Midbrain (tissue), 1 donor: ENCODE results near the gene ADAM15.
A peak's percentile ranks its signal among the peaks of the same experiment; 100 is the strongest.

Experiments
- DNase-seq: peaks from one replicate; lab custom pipeline; 2025; lab: John Stamatoyannopoulos, UW

The ADAM15 gene

DNA sequence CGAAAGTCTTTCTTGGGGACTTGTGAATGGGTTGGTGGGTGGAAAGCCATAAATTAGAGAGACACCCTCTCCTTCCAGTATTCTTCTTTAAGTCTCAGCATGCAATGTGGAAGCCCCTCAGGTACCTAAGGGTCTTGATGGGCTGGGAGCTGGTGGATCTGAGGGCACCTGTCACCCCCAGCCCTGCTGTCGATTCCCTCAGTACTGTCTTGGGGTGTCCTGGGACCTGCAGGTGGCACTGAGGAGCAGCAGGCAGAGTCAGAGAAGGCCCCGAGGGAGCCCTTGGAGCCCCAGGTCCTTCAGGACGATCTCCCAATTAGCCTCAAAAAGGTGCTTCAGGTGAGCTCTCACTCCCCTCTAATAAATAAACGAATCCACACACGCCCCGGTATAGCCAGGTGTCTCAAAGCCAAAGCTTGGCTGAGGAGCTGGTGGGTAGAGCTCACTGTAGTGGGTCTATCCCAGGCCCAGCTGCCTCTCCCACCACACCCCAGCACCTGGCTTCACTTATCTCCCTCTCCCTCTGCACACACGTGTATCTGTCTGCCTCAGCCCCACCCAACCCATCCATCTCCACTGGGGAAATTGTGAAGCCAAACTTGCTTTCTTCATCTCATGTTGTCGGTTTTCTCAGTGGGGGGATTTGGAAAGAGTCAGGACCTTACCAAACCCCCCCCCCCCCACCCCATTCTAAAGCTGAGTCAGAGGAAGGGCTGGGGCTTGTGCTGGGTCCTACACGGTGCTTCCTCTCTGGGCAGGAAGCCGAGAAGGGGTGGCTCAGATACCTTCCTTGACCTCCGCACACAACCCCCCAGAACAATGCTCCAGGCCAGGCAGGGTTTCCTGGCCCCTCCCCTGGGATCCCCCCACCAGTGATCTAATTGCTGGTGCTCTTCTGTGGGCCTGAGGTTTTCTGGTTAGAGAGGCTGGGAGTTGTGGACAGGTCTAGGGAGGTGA lies 1.6 kb downstream of the ADAM15 start:
- no peak for DNase-seq

DNA sequence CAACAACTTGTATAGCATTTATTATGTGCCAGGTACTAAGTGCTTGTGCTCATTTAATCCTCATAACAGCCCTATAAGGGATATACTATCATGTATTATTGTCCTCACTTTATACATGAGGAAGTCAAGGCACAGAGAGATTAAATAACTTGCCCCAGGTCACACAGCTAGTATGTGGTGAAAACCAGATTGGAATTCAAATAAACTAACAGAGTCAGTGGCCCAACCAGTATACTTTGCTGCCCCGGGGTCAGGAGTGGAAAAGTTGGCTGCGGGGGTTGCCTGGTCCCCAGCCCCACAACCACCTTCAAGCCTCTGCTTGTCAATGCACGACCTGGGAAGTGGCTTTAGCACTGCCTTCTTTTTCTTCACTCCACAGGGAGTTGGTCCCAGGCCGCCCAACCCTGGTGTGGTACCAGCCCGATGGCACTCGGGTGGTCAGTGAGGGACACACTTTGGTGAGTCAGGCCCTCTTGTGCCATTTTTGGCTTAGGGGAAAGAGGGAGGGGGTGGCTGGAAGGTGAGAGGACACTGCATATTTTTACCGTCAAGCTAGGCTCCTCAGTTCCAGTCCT lies 2.5 kb downstream of the ADAM15 start:
- no peak for DNase-seq

DNA sequence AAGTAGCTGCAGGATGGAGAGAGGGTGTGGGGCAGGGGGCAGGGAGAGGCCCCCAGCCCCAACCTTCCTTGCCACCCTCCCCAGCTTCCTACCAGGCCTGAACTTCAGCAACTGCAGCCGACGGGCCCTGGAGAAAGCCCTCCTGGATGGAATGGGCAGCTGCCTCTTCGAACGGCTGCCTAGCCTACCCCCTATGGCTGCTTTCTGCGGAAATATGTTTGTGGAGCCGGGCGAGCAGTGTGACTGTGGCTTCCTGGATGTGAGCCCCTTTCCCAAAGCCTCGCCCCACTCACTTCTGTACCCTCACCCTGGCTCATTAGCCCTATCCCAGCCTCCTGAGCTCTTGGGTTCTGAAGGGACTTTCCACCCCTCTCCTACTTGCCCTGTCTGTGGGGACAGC lies 6.0 kb downstream of the ADAM15 start:
- DNase-seq, result no peak

DNA sequence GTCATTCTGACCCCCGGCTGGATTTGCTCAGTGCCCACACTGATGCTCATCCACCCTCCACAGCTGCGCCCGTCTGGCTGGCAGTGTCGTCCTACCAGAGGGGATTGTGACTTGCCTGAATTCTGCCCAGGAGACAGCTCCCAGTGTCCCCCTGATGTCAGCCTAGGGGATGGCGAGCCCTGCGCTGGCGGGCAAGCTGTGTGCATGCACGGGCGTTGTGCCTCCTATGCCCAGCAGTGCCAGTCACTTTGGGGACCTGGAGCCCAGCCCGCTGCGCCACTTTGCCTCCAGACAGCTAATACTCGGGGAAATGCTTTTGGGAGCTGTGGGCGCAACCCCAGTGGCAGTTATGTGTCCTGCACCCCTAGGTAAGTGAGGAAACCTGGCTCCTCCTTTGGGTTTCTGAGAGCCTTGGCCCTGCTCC lies 6.7 kb downstream of the ADAM15 start:
- DNase-seq, result no peak

DNA sequence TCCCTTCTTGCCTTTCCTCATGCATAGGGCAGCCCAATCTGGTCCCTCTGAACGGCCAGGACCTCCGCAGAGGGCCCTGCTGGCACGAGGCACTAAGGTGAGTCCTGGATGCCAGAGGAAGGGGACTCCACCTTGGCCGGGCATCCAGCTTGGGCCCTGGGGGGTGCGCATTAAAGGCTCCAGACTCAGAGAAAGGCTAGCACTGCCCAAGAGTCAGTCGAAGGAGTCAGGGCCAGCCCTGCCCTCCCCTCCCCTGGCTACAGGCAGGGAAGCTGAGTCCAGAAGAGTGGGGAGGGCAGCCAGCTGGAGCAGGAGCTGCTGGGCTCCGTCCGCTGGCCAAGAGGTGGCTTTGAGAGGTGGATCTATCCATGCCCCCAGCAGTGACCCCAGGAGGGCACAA lies 9.6 kb downstream of the ADAM15 start:
- no peak for DNase-seq

DNA sequence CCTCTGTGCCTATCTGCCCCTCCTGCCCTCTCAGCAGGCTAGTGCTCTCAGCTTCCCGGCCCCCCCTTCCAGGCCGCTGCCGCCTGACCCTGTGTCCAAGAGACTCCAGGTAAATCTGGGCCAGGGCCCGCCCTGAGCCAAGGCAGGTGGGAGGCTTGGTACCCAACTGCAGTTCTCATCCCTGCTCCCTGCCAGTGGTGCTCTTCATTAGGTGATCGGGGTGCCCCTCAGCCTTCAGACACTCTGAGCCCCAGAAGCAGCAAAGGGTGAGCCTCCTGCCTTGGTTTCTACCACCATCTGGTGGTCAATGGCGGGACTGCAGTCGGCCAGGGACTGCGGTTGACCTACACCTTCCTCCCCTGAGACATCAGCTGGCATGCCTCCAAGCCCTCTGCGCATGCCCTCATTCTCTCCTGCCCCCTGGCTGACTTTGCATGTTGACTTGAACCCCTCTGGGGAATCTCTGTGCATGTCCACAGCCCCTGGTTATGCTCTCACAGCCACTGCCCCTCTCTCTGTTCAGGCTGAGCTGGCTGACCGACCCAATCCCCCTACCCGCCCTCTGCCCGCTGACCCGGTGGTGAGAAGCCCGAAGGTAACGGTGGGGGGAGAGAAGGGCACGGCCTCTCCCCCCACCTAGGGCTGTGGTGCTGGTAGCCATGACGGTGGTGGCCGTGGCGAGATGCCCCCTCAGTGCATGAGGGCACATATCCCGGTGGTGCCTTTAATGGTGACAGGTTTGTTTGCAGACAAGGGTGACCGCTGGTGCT lies 10.4 kb downstream of the ADAM15 start:
- DNase-seq, result peak; percentile 77

DNA sequence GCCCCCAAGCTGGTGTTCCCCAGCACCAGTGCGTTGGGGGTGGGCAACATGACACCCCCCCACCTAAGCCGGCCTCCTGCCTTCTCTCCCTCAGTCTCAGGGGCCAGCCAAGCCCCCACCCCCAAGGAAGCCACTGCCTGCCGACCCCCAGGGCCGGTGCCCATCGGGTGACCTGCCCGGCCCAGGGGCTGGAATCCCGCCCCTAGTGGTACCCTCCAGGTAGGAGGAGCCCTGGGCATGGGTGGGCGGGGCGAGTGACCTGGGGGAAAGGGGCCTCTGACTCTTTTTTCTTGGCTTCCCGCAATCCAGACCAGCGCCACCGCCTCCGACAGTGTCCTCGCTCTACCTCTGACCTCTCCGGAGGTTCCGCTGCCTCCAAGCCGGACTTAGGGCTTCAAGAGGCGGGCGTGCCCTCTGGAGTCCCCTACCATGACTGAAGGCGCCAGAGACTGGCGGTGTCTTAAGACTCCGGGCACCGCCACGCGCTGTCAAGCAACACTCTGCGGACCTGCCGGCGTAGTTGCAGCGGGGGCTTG lies 11.1 kb downstream of the ADAM15 start:
- DNase-seq, result no peak

DNA sequence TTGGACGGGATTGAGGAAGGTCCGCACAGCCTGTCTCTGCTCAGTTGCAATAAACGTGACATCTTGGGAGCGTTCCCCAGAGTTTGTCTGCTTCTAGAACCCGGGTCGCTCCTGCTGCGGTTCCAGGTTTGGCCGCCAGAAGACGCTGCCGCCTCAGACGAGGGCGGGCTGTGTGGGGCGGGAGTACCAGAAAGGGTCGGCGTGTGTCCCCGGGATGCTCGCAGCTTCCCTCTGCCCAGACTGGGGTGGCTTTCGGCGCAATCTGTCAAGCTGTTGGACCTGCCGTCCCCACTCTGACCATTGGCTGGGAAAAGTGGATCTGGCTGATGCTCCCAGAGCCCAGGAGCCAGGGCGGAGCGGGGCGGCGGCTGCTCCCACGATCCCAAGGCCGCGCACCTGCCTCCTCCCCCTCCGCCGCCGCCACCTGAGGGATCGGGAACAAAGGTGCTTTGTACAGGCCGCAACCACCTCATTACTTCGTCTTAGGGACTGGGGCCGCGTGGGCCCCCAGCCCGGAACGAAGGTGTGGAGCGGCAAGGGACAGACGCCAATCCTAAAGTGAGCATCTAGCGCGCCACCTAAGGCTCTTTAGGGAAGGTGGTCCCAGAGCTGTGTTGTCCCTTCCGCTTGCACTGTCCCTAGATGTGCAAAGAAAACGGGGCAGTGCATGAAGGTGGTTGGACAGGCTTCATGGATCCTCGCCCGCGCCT lies 11.7 kb downstream of the ADAM15 start:
- DNase-seq, result no peak

DNA sequence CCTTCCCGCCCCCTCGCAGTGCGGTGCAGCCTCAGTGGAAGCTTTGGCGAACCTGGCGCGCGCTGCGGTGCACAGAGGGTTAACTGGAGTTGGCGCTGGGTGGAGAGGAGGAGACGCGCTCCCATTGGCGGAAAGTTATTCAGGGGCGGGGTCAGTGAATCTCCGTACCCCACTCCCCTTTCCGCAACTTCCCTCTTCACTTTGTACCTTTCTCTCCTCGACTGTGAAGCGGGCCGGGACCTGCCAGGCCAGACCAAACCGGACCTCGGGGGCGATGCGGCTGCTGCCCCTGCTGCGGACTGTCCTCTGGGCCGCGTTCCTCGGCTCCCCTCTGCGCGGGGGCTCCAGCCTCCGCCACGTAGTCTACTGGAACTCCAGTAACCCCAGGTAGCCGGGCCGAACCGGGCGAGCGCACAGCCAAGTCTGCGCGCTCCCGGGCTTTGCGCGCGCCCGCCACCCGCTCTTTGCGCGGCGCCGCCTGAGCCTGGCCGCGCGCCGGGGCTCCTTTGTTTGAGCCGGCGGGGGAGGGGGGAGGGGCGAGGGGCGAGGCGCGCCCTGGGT lies 12.5 kb downstream of the ADAM15 start, which contains the start of gene EFNA4:
TSS of gene EFNA4 (plus strand) at position 191 of the 561 bp plus-strand sequence. CDS start at position 275, 84 bp downstream.
- peak; percentile 64 for DNase-seq

DNA sequence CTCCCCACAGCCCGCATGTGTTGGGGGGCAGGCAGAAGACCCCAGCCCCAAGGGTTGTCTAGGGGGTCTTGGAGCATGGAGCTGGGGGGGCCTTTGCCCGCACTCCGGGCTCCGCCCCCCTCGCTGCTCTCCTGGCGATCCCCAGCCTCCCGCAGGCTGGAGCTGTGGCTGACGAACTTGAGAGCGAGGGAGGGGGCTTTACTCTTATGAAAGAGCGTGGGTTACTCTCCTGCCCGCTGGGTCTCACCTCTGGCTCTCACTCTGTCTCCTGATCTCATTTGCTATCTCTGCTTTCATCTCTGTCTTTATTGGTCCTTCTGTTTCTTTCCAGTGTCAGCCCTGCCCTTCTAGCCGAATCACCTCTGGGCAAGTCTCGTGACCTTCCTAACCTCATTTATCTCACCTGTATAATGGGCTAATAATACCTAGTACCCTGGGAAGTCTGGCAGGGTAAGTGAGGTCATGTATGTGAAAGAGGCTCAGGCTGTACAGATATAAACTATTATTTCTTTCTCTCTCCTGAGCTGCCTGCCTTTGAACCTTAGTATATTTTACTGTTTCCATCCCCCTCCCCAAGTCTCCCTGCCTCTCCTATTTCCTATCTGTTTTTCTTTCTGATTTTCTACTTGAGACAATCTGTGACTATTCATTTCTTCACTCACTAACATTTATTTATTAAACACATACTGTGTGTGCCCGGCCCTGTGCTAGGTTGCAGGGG lies 13.2 kb downstream of the ADAM15 start:
- no peak for DNase-seq

DNA sequence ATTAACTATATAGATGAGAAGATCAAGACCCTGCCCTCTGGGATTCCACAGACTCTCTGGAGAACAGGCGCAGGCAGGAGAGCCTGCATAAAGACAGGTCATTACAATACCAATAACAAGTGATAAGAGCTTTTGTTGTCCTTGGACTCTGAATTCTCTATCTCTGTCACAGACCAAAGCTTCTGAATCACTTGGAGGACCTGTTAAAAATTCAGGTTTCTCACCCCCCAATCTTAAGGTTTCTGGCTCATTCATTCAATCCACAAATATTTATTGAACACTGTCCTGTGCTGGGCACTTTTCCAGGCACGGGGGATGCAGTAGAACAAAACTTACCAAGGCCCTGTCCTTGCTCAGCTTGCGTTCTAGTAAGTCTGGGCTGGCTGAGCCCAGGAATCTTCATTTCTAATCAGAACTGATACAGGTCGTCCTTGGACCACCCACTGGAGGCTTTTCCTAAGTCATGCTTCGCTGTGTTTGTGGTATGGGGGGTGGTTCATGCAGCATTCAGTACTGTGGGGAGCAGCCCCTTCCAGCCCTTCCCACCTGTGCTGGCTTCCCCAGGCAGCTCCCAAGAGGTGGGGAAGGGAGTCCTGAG lies 13.8 kb downstream of the ADAM15 start:
- DNase-seq, result no peak

DNA sequence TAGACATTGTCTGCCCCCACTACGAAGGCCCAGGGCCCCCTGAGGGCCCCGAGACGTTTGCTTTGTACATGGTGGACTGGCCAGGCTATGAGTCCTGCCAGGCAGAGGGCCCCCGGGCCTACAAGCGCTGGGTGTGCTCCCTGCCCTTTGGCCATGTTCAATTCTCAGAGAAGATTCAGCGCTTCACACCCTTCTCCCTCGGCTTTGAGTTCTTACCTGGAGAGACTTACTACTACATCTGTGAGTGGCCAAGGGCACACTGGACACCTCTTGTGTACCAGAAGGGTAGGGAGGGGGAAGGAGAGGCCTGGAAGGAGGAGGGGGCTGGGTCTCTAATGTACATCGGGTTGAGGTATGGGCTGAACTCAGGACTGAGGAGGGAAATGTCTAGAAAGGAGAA lies 15.7 kb downstream of the ADAM15 start:
- no peak for DNase-seq

DNA sequence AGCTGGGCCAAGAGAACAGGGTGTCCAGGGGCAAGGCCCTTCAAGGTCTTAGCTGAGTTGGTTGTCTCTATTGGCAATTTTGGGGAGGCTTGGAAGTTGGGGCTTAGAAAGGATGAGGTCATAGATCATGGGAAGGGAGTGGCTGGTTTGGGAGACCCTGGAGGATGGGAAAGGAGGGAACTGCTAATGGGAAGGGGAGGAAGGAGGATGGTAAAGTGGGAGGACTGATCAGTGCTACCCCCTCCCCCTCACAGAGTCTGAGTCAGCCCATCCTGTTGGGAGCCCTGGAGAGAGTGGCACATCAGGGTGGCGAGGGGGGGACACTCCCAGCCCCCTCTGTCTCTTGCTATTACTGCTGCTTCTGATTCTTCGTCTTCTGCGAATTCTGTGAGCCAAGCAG lies 17.5 kb downstream of the ADAM15 start:
- no peak for DNase-seq

DNA sequence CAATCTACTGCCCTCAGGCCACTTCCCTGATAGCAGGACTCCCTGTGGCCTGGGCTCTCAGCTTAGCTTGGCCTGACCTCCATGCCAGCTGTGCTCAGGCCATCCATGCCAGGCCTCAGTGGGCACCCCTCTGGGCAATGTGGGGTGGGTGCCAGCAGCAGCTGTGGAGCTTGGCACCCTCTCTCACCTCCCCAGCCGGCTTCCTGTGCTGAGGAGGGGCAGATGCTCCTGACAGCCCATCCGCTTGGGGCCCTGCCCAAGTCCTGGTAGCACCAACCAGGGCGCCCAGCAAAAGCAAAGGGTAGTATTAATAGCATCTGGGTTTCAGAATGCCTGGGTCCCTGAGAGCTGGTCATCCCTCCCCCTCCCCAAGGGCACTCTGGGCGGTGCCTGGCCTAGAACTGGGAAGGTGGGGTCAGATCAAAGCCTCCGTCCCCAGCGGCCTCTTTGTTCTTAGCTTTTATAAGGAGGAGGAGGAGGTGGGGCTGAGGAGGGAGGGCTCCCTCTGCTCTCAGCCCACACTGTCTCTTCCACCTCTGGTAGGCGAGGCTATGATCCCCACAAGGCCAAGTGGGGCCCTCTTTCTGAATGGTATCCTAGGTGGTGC lies 18.5 kb downstream of the ADAM15 start:
- DNase-seq, result no peak

DNA sequence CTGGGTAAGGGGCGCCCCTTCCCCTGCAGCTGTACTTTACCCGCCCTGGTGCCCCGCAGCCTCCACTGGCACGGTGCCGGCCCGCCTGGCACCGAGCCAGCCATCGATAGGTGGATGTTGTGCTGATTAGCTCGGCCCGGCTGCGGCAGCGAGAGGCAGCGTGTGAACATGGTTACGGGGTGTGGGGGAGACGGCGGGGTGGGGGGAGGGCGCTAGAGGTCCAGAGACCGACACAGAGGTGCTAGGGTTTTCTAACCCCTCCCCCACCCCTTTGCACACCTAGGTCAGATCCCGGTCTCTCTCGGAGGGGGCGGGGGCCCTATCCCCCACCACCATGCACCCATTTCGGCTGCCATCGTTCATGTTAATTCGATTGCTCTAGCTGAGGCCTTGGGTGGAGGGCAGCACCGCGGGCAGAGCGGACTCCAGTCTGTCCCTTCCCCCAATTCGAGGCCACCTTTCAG lies 19.1 kb downstream of the ADAM15 start:
- no peak for DNase-seq

DNA sequence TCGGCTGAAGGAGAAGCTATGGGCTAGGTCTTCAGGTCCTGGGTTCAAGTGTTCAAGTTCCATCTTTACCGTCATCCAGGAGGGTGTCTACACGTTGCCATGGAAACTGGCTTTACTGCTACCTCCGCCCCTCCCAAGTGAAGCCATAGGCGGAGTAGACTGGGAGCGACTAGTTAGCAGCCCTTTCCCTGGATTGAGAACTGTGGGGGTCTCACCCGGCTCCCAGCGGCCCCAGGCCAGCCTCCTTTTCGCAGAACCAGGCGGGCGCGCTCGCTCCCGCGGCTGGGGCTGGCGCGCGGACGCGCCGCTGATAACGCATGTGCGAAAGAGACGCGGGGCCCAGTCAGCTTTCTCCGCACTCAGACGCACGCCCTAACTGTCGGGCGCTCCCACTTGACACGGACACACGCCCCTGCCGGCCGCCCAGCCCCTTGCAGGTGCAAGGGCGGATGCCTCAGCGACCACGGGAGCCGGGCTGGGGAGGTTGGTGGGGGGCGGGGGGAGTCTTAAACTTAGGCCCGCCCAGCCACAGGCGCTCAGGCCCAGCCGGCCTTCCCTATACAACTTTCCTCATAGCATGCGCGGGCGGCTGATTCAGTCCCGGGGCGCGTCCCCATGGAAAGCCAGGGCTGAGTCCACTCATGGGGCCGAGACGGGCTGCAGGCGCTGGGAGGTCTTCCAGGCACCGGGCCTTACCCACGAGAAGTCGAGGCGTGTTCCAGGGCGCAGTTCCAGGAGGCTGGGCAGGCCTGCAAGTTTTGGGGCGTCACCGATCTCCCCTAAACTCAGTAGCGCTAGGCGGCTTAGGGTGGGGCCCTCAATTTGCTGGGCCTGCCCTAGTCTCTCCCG lies 19.8 kb downstream of the ADAM15 start:
- peak; percentile 56 for DNase-seq

DNA sequence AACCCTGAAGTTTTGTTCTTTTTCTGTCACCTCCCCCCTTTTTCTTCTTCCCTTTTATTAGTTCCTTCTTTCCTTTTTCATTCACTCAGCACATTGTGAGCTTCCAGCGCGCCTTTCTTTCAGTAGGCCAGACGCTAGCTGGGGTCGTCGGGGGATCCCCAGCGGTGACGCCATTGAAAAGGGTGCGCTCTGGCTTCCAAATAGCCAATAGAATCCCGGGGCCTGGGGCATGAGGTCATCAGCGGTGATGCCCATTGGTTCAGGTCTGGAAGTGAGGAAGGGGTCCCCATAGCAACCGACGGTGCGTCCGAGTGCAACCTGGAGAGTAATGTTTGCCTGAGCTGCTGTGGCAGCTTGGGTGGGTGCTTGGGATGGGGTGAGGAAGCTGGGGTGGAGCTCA lies 20.6 kb downstream of the ADAM15 start:
- DNase-seq, result no peak

DNA sequence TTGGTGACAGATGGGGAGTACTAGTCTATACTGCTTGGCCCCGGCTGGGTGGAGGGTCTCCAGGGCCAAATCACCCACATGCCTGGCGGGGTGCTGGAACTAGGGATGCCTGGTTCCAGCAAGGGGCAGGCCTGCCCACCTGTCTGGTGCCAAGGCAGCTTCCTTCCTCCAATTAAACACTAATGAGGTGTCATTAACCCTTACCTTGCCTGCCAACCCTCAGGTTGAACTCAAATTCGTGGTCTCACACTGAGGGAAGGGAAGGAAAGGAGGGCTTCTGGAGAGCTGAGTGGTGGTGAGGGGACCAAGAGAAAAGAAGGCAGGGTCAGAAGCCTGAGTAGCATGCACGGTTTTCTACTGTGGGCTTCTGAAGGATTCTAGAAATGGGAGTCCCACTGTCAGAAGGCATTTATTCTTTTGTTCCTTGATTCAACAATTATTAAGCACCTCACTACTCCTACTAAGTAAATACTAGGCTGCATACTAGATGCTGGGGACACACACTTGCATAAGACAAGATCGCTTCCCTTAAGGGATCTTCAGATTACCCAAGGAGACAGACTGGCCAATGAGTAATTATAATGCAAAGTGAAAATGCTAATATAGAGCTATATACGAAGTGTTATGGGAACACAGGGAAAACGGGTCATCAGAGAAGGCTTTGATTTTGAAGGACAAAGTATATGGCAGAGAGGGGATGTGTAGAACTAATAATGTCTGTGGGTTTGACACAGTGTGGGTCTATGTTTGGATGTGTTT lies 21.6 kb downstream of the ADAM15 start:
- no peak for DNase-seq
